GM12878 (cell line): ENCODE measurements around the gene CACNA2D4. TPM values are rescaled to one million over a fixed set of nuclear protein-coding genes. Genes with fewer than 3 reads are reported as not detected.
A peak's percentile ranks its signal among the peaks of the same experiment; 100 is the strongest.

ENCODE experiments used
- BACH1 ChIP-seq: fragments of 450-650 bp; IDR thresholded peaks from 2 replicates; pipeline ENCODE4 v1.6.1; 2017; ENCODE audit warnings: mild to moderate bottlenecking, borderline replicate concordance
- BRCA1 ChIP-seq: IDR thresholded peaks from 2 replicates; pipeline ENCODE4 v1.6.1; 2011; ENCODE audit warnings: low read depth, low read length, improper control_type of control experiment
- CBFB ChIP-seq: IDR thresholded peaks from 2 replicates; pipeline ENCODE4 v1.6.1; 2016; ENCODE audit warnings: antibody characterized with exemption, low read depth
- CEBPB ChIP-seq, 2 experiments: fragments of 150-350 bp in 1 of 2; IDR thresholded peaks; 2 replicates each; pipeline ENCODE4 v1.6.1; 2012 to 2014; ENCODE audit warnings: low read depth in 2 of 2, low read length in 2 of 2, borderline replicate concordance in 1 of 2, inconsistent platforms in 1 of 2
- CHD1 ChIP-seq: IDR thresholded peaks from 2 replicates; pipeline ENCODE4 v1.6.1; 2012; ENCODE audit warnings: low read depth, low read length, improper control_type of control experiment
- E2F4 ChIP-seq: IDR thresholded peaks from 2 replicates; pipeline ENCODE4 v1.6.1; 2012; ENCODE audit warnings: low read depth, low read length, improper control_type of control experiment
- EED ChIP-seq: sonication (generic); IDR thresholded peaks from 2 replicates; pipeline ENCODE4 v1.6.1; 2016; ENCODE audit warnings: antibody characterized with exemption, low read depth
- ELK1 ChIP-seq: IDR thresholded peaks from 2 replicates; pipeline ENCODE4 v1.6.1; 2012; ENCODE audit warnings: low read depth, low read length, improper control_type of control experiment
- EP300 ChIP-seq, 2 experiments: fragments of 150-350 bp in 1 of 2; IDR thresholded peaks; 2 replicates each; pipeline ENCODE4 v1.6.1; 2011 to 2012; ENCODE audit warnings: low read depth in 2 of 2, low read length in 2 of 2, borderline replicate concordance in 1 of 2, improper control_type of control experiment in 1 of 2, inconsistent platforms in 1 of 2; ENCODE audit not compliant: control insufficient read depth in 1 of 2
- FOS ChIP-seq: IDR thresholded peaks from 3 replicates; pipeline ENCODE4 v1.6.1; 2011; ENCODE audit warnings: borderline replicate concordance; ENCODE audit not compliant: insufficient read length; ENCODE audit errors: extremely low read depth
- GABPA ChIP-seq: IDR thresholded peaks from 2 replicates; pipeline ENCODE4 v1.6.1; 2014; ENCODE audit warnings: antibody characterized with exemption, low read depth, mild to moderate bottlenecking, inconsistent platforms
- IRF3 ChIP-seq: fragments of 450-650 bp; IDR thresholded peaks from 2 replicates; pipeline ENCODE4 v1.6.1; 2014; ENCODE audit warnings: mild to moderate bottlenecking
- KAT2A ChIP-seq: conservative IDR thresholded peaks from 2 replicates; pipeline ENCODE4 v1.6.1; 2011; ENCODE audit warnings: low read depth, low read length; ENCODE audit not compliant: control insufficient read depth
- KDM1A ChIP-seq: fragments of 200-600 bp; sonication (generic); IDR thresholded peaks from 2 replicates; pipeline ENCODE4 v1.6.1; 2016; ENCODE audit warnings: borderline replicate concordance
- KLF5 ChIP-seq: fragments of 450-650 bp; IDR thresholded peaks from 2 replicates; pipeline ENCODE4 v1.6.1; 2014; ENCODE audit warnings: mild to moderate bottlenecking; ENCODE audit not compliant: partially characterized antibody
- MAX ChIP-seq: IDR thresholded peaks from 2 replicates; pipeline ENCODE4 v1.6.1; 2012; ENCODE audit warnings: low read depth, low read length, improper control_type of control experiment
- NFYB ChIP-seq: IDR thresholded peaks from 2 replicates; pipeline ENCODE4 v1.6.1; 2011; ENCODE audit warnings: low read depth, mild to moderate bottlenecking, low read length, improper control_type of control experiment, moderate library complexity; ENCODE audit not compliant: insufficient read depth
- NR2C2 ChIP-seq: IDR thresholded peaks from 2 replicates; pipeline ENCODE4 v1.6.1; 2011; ENCODE audit warnings: borderline replicate concordance, low read depth; ENCODE audit not compliant: control insufficient read depth, insufficient read length
- NR2F1 ChIP-seq: fragments of 450-650 bp; conservative IDR thresholded peaks from 2 replicates; pipeline ENCODE4 v1.6.1; 2017; ENCODE audit warnings: mild to moderate bottlenecking
- PML ChIP-seq: IDR thresholded peaks from 2 replicates; pipeline ENCODE4 v1.6.1; 2012; ENCODE audit warnings: low read length, inconsistent platforms
- RBBP5 ChIP-seq: fragments of 200-600 bp; sonication (generic); conservative IDR thresholded peaks from 2 replicates; pipeline ENCODE4 v1.6.1; 2016
- RELB ChIP-seq: fragments of 450-650 bp; IDR thresholded peaks from 2 replicates; pipeline ENCODE4 v1.6.1; 2017; ENCODE audit warnings: low read depth, mild to moderate bottlenecking, moderate library complexity
- RUNX3 ChIP-seq: IDR thresholded peaks from 2 replicates; pipeline ENCODE4 v1.6.1; 2012; ENCODE audit warnings: low read length, inconsistent platforms
- SMARCA5 ChIP-seq: fragments of 450-650 bp; IDR thresholded peaks from 2 replicates; pipeline ENCODE4 v1.6.1; 2017; ENCODE audit warnings: mild to moderate bottlenecking
- SREBF1 ChIP-seq: IDR thresholded peaks from 2 replicates; pipeline ENCODE4 v1.6.1; 2012; ENCODE audit warnings: mild to moderate bottlenecking, low read length
- YBX1 ChIP-seq: fragments of 450-650 bp; IDR thresholded peaks from 2 replicates; pipeline ENCODE4 v1.6.1; 2016; ENCODE audit warnings: antibody characterized with exemption
- polyA plus RNA-seq, 11 experiments: library from polyadenylated mRNA; depleted of rRNA in 4 of 11; unstranded in 6 of 11; stranded (reverse) in 5 of 11; fragments of >200 nt; fragmentation: Nextera tagmentation in 4 of 11; fragmentation: Illumina TruSeq in 1 of 11; extraction: Ambion mirVana in 4 of 11; extraction: Trizol in 1 of 11; gene quantifications; 1 replicate in 1 of 11; 2 replicates in 10 of 11; pipeline versions ENCODE4 v1.2.1 to v1.2.3, GENCODE V29; 2011 to 2016; ENCODE audit warnings: inconsistent platforms in 2 of 11, missing spikeins in 2 of 11, low read depth in 1 of 11
- total RNA-seq, 4 experiments: library from RNA; depleted of rRNA in 3 of 4; stranded (reverse); fragments of >200 nt in 3 of 4; fragmentation: Illumina TruSeq in 1 of 4; extraction: Trizol in 1 of 4; gene quantifications; 2 replicates each; pipeline versions ENCODE4 v1.2.1 to v1.2.3, GENCODE V29; 2013 to 2021

CACNA2D4 gene
- total and polyA plus RNA-seq, 10 of the 15 experiments (the other 5 are each of a cell fraction or from before 2014, with no cell fraction given): 0.03 to 1.0 (median 0.65) TPM

DNA sequence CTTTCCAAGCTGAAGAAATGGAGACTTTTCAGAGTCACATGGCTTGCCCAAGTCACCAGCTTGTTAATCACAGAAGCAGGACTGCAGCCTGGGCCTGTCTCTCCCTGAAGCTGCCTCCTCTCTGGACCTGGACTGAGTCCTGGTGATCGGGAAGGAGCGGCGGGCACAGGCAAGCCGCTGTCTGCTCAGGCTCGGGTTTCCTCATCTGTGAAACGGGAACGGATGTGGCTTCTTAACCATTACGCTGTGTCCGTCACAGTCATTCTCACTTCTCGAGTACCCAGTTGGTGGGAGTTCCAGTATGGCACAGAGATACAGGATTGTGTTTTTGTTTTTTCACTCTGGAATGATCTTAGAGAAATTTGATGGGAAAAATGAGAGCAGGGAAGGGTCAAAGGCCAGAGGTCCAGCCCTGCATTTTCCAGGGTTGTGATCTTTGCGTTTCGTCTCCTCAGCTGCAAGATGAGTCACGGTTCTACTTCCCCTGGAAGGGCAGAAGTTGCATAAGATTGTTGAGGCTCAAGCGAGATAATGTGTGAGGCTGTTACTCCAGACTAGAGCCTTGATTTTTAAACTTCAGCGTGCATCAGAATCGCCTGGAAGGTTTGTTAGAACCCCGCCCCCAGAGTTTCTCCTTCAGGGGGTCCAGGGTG is 105.7 kb downstream of the CACNA2D4 start (continued):
- TF ChIP-seq SREBF1: no peak
- no peak for TF ChIP-seq ELK1
- TF ChIP-seq BRCA1: no peak
- TF ChIP-seq BACH1: no peak
- TF ChIP-seq RELB: no peak
- TF ChIP-seq NFYB: no peak
- no peak for TF ChIP-seq GABPA
- TF ChIP-seq CHD1: no peak
- no peak for TF ChIP-seq YBX1
- TF ChIP-seq NR2C2: no peak
- TF ChIP-seq EED: peak; percentile 46; the same call in 1 of the 2 replicates
- no peak for TF ChIP-seq IRF3
- TF ChIP-seq MAX: no peak
- no peak for TF ChIP-seq RBBP5
- no peak for TF ChIP-seq KDM1A
- peak; percentile 52 for TF ChIP-seq RUNX3
- TF ChIP-seq CEBPB (IDR thresholded peaks at IDR 0.05; ENCODE audit: borderline replicate concordance in 1 of 2, low read depth in 2 of 2, low read length in 2 of 2): no peak
- TF ChIP-seq EP300 (IDR thresholded peaks at IDR 0.05; ENCODE audit: borderline replicate concordance in 1 of 2, control insufficient read depth in 1 of 2, low read depth in 2 of 2, low read length in 2 of 2): no peak
- TF ChIP-seq E2F4: no peak
- TF ChIP-seq KAT2A: no peak
- no peak for TF ChIP-seq KLF5
- TF ChIP-seq FOS: no peak
- peak; percentile 49; the same call in 1 of the 2 replicates for TF ChIP-seq NR2F1
- no peak for TF ChIP-seq PML
- TF ChIP-seq SMARCA5: no peak
- no peak for TF ChIP-seq CBFB
